HepG2 (cell line): ENCODE results near the gene MICAL3. TPM values are rescaled to one million over a fixed set of nuclear protein-coding genes. Genes with fewer than 3 reads are reported as not detected.

Source experiments
- ATAC-seq: fragments of 200-7000 bp; cut with Tn5 transposase; 3 replicates; pipeline ENCODE4 v1.9.1; 2020; ENCODE audit warnings: mild to moderate bottlenecking, moderate library complexity
- BruUV-seq: library from RNA; stranded (reverse); fragments of 400-500 nt; replicated peaks from 2 replicates; lab custom pipeline; 2021; lab: Mats Ljungman, UMichigan
- CTCF ChIA-PET: fragments of 300-600 bp; formaldehyde crosslinking; extraction: SDS; loops from one replicate; lab custom pipeline; 2021; ENCODE audit warnings: low total read pairs, inconsistent platforms, low intra/inter-chr PET ratio; lab: Yijun Ruan, JAX
- POLR2A ChIA-PET: fragments of 350-600 bp; sonication (Branson Sonifier 250); formaldehyde crosslinking; loops from one replicate; lab custom pipeline; 2020; ENCODE audit warnings: antibody characterized with exemption, inconsistent platforms; lab: Yijun Ruan, JAX
- DNase-seq: peaks from one replicate; pipeline ENCODE4 v3.0.0-alpha.2; 2015; ENCODE audit warnings: low spot score
- FAIRE-seq: peaks from 3 replicates; lab custom pipeline; 2011; peaks lifted over from hg19 to GRCh38; lab: Jason Lieb, UNC
- H2AFZ ChIP-seq: one replicate; pipeline ENCODE4 v1.6.1; 2011; ENCODE audit warnings: low read length, inconsistent platforms
- H3K27ac ChIP-seq: fragments of 300-600 bp; 3 replicates; pipeline ENCODE4 v1.8.0; 2011; ENCODE audit warnings: mixed run types, mild to moderate bottlenecking, mixed read lengths, low read length, inconsistent platforms; ENCODE audit not compliant: insufficient read depth; ENCODE audit errors: extremely low read length
- H3K27me3 ChIP-seq, 2 experiments: fragments of 200-600 bp in 1 of 2; 2 replicates in 1 of 2; 3 replicates in 1 of 2; pipeline versions ENCODE4 v1.6.0 to v1.8.0; 2011; ENCODE audit warnings: low read length in 2 of 2, mild to moderate bottlenecking in 2 of 2, moderate library complexity in 2 of 2, inconsistent platforms in 1 of 2; ENCODE audit not compliant: insufficient read depth in 2 of 2, control insufficient read depth in 1 of 2
- H3K36me3 ChIP-seq, 2 experiments: fragments of 200-600 bp in 1 of 2; replicated peaks in 1 of 2; 2 replicates in 1 of 2; 3 replicates in 1 of 2; pipeline versions ENCODE4 v1.5.1 to v1.8.0; 2011; ENCODE audit warnings: low read length in 2 of 2, inconsistent platforms in 1 of 2; ENCODE audit not compliant: insufficient read depth in 2 of 2, control insufficient read depth in 1 of 2
- H3K4me1 ChIP-seq: 2 replicates; pipeline ENCODE4 v1.5.1; 2012; ENCODE audit warnings: low read length, inconsistent platforms; ENCODE audit not compliant: insufficient read depth
- H3K4me2 ChIP-seq: 2 replicates; pipeline ENCODE4 v1.6.0; 2011; ENCODE audit warnings: low read depth, low read length, inconsistent platforms
- H3K4me3 ChIP-seq, 3 experiments: fragments of 200-600 bp in 1 of 3; sonication (generic), shearing (Covaris generic) in 1 of 3; replicated peaks in 1 of 3; 2 replicates each; pipeline ENCODE4 v1.5.1; 2011 to 2016; ENCODE audit warnings: low read length in 3 of 3, inconsistent platforms in 2 of 3, low read depth in 2 of 3, mild to moderate bottlenecking in 2 of 3, control low read depth in 1 of 3, mixed read lengths in 1 of 3; ENCODE audit not compliant: insufficient read depth in 1 of 3
- H3K79me2 ChIP-seq: one replicate; pipeline ENCODE4 v1.6.1; 2011; ENCODE audit warnings: low read length, inconsistent platforms; ENCODE audit not compliant: insufficient read depth
- H3K9ac ChIP-seq: 2 replicates; pipeline ENCODE4 v1.6.0; 2011; ENCODE audit warnings: mild to moderate bottlenecking, low read depth, low read length, inconsistent platforms; ENCODE audit not compliant: insufficient read depth
- H3K9me3 ChIP-seq: 2 replicates; pipeline ENCODE4 v1.5.1; 2012; ENCODE audit warnings: mild to moderate bottlenecking, low read length
- H4K20me1 ChIP-seq: 2 replicates; pipeline ENCODE4 v1.6.0; 2011; ENCODE audit warnings: inconsistent platforms, mild to moderate bottlenecking, low read length, moderate library complexity; ENCODE audit not compliant: insufficient read depth
- FOXM1 ChIP-seq: sonication (generic); formaldehyde crosslinking; IDR thresholded peaks from 2 replicates; pipeline ENCODE4 v1.5.0; 2020; ENCODE audit warnings: missing genetic modification reagents
- SP2 ChIP-seq: sonication (generic); formaldehyde crosslinking; IDR thresholded peaks from 2 replicates; pipeline ENCODE4 v1.5.1; 2020; ENCODE audit warnings: mild to moderate bottlenecking, missing genetic modification reagents
- SUZ12 ChIP-seq: fragments of 150-350 bp; IDR thresholded peaks from 2 replicates; pipeline ENCODE4 v1.6.1; 2014; ENCODE audit warnings: low read depth, low read length
- WGBS: methylation state at CpG from one replicate; pipeline ENCODE4 v1.1.6; 2017; ENCODE audit warnings: low lambda C conversion rate; 5-methylcytosine and 5-hydroxymethylcytosine counted together
- in situ Hi-C: cut with HindIII; loops from 2 replicates; pipeline ENCODE4 v1.10.0; 2017; ENCODE audit warnings: low pct_unique_long_range_greater_than_20kb; ENCODE audit not compliant: extremely low pct_ligation_motif_present
- intact Hi-C: fragments of 100-400 bp; cut with micrococcal nuclease; formaldehyde crosslinking; loops from one replicate; pipeline ENCODE4 v1.10.0; 2022; ENCODE audit not compliant: unreplicated experiment
- polyA plus RNA-seq, 8 experiments: library from polyadenylated mRNA; depleted of rRNA in 3 of 8; stranded (reverse) in 7 of 8; unstranded in 1 of 8; fragments of >200 nt; fragmentation: Illumina TruSeq in 4 of 8; extraction: Trizol in 4 of 8; gene quantifications; 2 replicates each; pipeline versions ENCODE4 v1.2.1 to v1.2.3, GENCODE V29; 2011 to 2016; ENCODE audit warnings: low read depth in 4 of 8, missing spikeins in 1 of 8, mixed read lengths in 1 of 8; ENCODE audit not compliant: insufficient read depth in 1 of 8
- total RNA-seq, 5 experiments: library from RNA; depleted of rRNA; stranded (reverse); fragments of >200 nt; fragmentation: Illumina TruSeq; extraction: Trizol; gene quantifications; 2 replicates each; pipeline ENCODE4 v1.2.3, GENCODE V29; 2016; ENCODE audit warnings: low read depth in 1 of 5
- TF ChIP-seq, protein P1 (sequence below): sonication (generic); formaldehyde crosslinking; IDR thresholded peaks from 2 replicates; pipeline ENCODE4 v1.4.0; 2020; ENCODE audit warnings: missing genetic modification reagents
- TF ChIP-seq, protein P2 (sequence below): sonication (generic); formaldehyde crosslinking; IDR thresholded peaks from 2 replicates; pipeline ENCODE4 v1.8.0; 2022; ENCODE audit warnings: mild to moderate bottlenecking, missing genetic modification reagents, borderline replicate concordance

MICAL3 gene
- total and polyA plus RNA-seq, 2 of the 13 experiments (the other 11 are each of a cell fraction or from before 2014, with no cell fraction given): 5.3 to 12.5 TPM

DNA sequence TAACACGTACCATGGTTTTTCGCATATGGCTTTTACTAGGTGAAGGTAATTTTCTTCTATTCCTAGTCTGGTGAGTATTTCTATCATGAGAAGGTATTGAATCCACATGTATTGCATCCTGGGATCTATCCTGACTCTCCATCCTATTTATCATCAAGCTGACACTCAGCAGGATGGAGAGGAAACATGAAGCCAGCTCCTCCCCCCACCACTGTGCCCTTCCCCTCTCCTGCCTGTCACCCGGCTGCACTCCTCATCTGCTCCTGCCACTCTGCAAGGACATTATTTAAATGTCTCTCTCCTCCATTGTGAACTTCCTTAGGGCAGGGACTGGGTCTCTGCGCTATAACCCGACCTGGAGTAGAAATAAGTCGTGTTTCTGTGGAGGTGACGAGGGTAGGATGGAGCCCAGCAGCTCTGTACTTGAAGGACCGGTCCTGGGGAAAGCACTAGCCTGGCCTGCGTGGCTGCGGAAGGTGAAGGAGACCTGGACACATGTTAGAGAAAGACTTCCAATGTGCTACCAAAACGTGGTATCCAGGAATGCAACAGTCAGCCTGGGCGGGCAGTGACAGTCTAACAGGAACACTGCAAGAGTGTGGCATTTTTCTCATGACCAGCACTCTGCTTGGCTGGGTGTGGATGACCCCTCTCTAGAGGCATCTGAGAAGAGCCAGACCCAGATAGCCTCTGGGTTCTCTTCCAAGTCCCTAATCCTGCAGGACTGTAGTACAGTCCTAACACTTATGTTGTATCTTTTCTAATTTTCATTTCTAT is 111.2 kb downstream of the MICAL3 start:
- POLR2A ChIA-PET: no interaction called here
- WGBS: 95% methylated on average over 12 of the region's 12 CpGs
- Histone ChIP-seq H2AFZ (no peak overlapping the region), H3K9ac (no peak overlapping the region), H3K36me3 (no peaks in the 10 kb centered on the region), H3K4me3 (no peak overlapping the region), H3K27me3 (no peaks in the 10 kb centered on the region), H4K20me1 (no peaks in the 10 kb centered on the region), H3K27ac (no peak overlapping the region), H3K4me1 (peaks cover 30% of the 10 kb centered on the region), H3K79me2 (peaks cover 55% of the 10 kb centered on the region), H3K4me2 (no peak overlapping the region)
- FAIRE-seq (no peak), ATAC-seq (no peak), DNase-seq (no peak)
- BruUV-seq: no TSS peak
- intact Hi-C loops (no loop called here), in situ Hi-C loops (loop anchor here (10.0 kb wide), 2 partner anchors 112 to 162 kb away; partner anchors contain the start of genes MICAL3 and PEX26)
- CTCF ChIA-PET: no interaction called here
- TF ChIP-seq, protein P1, sequence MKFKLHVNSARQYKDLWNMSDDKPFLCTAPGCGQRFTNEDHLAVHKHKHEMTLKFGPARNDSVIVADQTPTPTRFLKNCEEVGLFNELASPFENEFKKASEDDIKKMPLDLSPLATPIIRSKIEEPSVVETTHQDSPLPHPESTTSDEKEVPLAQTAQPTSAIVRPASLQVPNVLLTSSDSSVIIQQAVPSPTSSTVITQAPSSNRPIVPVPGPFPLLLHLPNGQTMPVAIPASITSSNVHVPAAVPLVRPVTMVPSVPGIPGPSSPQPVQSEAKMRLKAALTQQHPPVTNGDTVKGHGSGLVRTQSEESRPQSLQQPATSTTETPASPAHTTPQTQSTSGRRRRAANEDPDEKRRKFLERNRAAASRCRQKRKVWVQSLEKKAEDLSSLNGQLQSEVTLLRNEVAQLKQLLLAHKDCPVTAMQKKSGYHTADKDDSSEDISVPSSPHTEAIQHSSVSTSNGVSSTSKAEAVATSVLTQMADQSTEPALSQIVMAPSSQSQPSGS (CRISPR knock-in tag): no peak
- TF ChIP-seq SUZ12: no peak
- TF ChIP-seq, protein P2, sequence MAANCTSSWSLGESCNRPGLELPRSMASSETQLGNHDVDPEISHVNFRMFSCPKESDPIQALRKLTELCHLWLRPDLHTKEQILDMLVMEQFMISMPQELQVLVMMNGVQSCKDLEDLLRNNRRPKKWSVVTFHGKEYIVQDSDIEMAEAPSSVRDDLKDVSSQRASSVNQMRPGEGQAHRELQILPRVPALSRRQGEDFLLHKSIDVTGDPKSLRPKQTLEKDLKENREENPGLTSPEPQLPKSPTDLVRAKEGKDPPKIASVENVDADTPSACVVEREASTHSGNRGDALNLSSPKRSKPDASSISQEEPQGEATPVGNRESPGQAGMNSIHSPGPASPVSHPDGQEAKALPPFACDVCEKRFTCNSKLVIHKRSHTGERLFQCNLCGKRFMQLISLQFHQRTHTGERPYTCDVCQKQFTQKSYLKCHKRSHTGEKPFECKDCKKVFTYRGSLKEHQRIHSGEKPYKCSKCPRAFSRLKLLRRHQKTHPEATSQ (CRISPR knock-in tag): no peak
- no peak for TF ChIP-seq SP2
- no peak for TF ChIP-seq FOXM1 (CRISPR knock-in tag)
- TF ChIP-seq, all 625 proteins: peak for 0
- no peaks in the 10 kb centered on the region for H3K9me3 ChIP-seq
